Epithelial cell of esophagus (primary cell): Measurements from ENCODE around the gene NXT1.

Experiments used
- DNase-seq: peaks from one replicate; pipeline ENCODE4 v3.0.0; 2010; ENCODE audit warnings: low read depth
- H3K4me3 ChIP-seq: 2 replicates; pipeline ENCODE4 v1.5.1; 2011; ENCODE audit warnings: mild to moderate bottlenecking, low read length, control low read depth
- CTCF ChIP-seq: IDR thresholded peaks from 2 replicates; pipeline ENCODE4 v1.5.1; 2011; ENCODE audit warnings: low read depth, mild to moderate bottlenecking, low read length, control low read depth, inconsistent platforms; ENCODE audit not compliant: insufficient read depth; ENCODE audit errors: missing control alignments

Gene NXT1

GRCh38 chr20:23381876-23382275 lies 31.3 kb downstream of the NXT1 start:
- H3K4me3 ChIP-seq: no peak overlapping the region
- no peak for TF ChIP-seq CTCF
- no peak for DNase-seq

GRCh38 chr20:23386304-23387117 lies 35.9 kb downstream of the NXT1 start:
- no peak overlapping the region for H3K4me3 ChIP-seq
- no peak for TF ChIP-seq CTCF
- DNase-seq: no peak

- DNase-seq: no peak
- TF ChIP-seq CTCF: no peak
- H3K4me3 ChIP-seq: no peak overlapping the region
Observed at GRCh38 chr20:23387118-23387443, 36.5 kb downstream of the NXT1 start.

GRCh38 chr20:23390091-23390774 lies 39.6 kb downstream of the NXT1 start:
- no peak for TF ChIP-seq CTCF
- no peak for DNase-seq
- H3K4me3 ChIP-seq: no peak overlapping the region

- no peak for DNase-seq
- H3K4me3 ChIP-seq: no peak overlapping the region
- TF ChIP-seq CTCF: no peak
Observed at GRCh38 chr20:23391707-23392310, 41.2 kb downstream of the NXT1 start.

GRCh38 chr20:23393996-23394775 lies 43.6 kb downstream of the NXT1 start:
- H3K4me3 ChIP-seq: no peak overlapping the region
- no peak for DNase-seq
- no peak for TF ChIP-seq CTCF
